Fibroblast of peridontal ligament (primary cell): ENCODE data around the gene RHBDL3.
"Not testable (repeated sequence)": the region's sequence is repeated elsewhere in the genome, so short reads cannot be mapped to it uniquely, and the experiment has no call there.

Source experiments
- DNase-seq: peaks from one replicate; pipeline ENCODE4 v3.0.0-alpha.2; 2010; ENCODE audit errors: extremely low read depth

The RHBDL3 gene, protein sequence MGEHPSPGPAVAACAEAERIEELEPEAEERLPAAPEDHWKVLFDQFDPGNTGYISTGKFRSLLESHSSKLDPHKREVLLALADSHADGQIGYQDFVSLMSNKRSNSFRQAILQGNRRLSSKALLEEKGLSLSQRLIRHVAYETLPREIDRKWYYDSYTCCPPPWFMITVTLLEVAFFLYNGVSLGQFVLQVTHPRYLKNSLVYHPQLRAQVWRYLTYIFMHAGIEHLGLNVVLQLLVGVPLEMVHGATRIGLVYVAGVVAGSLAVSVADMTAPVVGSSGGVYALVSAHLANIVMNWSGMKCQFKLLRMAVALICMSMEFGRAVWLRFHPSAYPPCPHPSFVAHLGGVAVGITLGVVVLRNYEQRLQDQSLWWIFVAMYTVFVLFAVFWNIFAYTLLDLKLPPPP

DNA sequence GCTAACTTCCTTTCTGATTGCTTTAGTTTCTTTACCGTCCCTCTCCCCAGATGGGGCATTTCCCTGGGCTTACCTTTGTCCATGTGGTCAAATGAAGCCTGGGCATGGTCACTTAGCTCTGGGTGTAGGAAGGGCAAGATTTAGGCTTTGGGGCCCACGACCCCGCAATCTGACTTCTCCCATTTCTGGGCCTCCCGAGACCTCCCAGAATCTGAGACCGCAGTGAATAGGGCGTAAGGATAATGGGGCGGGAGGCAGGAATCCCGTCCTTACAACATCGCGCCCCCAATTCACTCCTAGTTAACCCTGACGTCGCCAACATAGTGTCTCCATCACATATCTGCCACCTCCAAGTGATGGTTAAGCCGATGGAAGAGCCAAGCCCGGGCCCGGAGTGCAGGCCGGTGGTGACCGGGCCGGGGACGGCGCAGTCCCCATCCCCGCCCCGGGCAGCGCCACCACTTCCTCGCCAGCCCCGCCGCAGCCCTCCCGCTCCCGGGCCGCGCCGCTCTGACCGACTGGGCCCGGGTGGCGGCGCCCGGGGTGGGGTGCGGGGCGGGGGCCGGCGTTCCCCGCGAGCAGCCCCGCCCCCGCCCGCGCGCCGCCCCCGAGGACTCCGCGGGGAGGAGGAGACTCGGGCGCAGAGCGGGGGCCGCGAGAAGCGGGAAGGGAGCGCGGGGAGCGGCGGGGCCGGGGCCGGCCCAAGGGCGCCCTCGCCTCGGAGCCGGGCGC lies at the start of gene RHBDL3:
Gene RHBDL3 (plus strand): TSS at position 641 of the 732 bp plus-strand sequence. CDS start 358 bp downstream, outside the sequence.
- no peak for DNase-seq

GRCh38 chr17:32222621-32223020 lies 43.0 kb upstream of the RHBDL3 start:
- DNase-seq, result no peak

- DNase-seq, result no peak
Measured at GRCh38 chr17:32223703-32224102, 41.9 kb upstream of the RHBDL3 start.

GRCh38 chr17:32226886-32227285 lies 38.7 kb upstream of the RHBDL3 start:
- DNase-seq, result no peak

DNA sequence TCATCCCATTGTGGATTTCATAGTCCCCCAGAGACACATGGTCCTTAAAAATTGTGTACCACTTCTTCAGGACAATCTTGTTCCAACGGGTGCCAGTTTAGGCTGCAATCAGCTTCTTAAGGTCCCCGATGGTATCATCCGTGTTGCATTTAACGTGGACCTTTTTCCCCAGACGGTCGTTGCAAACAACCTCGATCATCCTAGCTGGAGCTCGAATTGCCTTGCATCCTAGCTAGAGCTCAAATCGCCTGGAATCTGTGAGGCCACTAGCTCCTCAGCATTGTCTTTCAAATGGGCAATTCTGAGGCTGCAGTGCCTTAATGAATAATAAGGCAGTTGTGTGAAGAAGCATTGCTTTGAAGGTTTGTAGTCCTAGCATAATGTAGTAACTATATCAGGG lies 37.7 kb upstream of the RHBDL3 start:
- no peak for DNase-seq

DNA sequence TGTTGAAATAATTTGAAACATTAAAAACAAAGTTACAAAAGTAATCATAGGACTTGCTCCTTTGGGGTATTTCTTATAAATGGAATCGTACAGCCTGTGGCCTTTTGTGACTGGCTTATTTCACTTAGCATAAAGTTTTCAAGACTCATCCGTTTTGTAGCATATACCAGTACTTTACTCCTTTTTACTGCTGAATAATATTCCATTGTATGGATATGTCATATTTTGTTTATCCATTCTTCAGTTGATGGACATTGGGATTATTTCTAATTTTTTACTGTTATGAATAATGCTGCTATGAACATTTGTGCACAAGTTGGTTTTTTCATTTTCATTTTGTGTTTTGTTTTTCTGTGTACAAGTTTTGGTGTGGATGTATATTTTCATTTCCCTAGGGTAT lies 30.0 kb upstream of the RHBDL3 start:
- no peak for DNase-seq

- no peak for DNase-seq
Measured at GRCh38 chr17:32239456-32239855, 26.2 kb upstream of the RHBDL3 start.

DNA sequence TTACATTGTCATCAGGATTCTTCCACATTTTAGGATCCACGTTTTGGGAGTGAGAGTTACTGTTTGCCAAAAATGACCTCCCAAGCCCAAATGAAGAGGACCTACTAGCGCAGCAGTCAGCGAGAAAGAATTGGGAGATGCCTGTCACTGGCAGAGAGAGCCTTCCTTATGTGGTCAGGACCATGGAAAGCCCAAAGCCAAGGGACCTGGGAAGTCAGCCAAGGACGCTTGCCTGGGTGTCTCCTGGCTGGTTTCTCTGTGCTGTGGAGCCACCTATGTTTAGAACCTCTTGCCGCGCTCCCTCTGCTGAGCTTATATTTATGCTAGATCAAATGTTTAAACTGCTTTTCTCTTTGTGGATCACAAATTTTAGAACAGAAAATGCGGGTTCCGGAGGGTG lies 24.9 kb upstream of the RHBDL3 start:
- DNase-seq, result peak; percentile 10

GRCh38 chr17:32241640-32242039 lies 24.0 kb upstream of the RHBDL3 start:
- DNase-seq, result no peak

- DNase-seq, result no peak
Measured at GRCh38 chr17:32249475-32249874, 16.2 kb upstream of the RHBDL3 start.

DNA sequence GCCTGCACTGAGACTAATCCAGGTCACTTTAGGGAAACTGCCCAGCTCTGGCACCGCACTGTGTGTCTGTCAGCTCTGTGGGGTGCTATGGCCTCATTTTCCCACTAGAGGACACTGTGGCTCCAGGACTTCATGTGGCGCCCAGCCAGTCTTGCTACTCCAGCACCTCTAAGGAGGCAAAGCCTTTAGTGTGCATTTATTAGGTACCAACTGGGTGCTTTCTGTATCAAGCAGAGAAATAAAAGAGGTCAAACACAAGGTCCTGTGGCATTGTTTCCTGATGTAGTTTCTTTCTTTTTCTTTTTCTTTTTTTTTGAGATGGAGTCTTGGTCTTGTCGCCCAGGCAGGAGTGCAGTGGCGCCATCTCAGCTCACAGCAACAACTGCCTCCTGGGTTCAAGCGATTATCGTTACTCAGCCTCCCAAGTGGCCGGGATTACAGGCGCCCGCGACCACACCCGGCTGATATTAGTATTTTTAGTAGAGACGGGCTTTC lies 12.5 kb upstream of the RHBDL3 start:
- DNase-seq, result peak; percentile 75

- DNase-seq, result peak; percentile 33
Measured at GRCh38 chr17:32256012-32256700, 9.5 kb upstream of the RHBDL3 start.

GRCh38 chr17:32256701-32257019 lies 9.0 kb upstream of the RHBDL3 start:
- no peak for DNase-seq

DNA sequence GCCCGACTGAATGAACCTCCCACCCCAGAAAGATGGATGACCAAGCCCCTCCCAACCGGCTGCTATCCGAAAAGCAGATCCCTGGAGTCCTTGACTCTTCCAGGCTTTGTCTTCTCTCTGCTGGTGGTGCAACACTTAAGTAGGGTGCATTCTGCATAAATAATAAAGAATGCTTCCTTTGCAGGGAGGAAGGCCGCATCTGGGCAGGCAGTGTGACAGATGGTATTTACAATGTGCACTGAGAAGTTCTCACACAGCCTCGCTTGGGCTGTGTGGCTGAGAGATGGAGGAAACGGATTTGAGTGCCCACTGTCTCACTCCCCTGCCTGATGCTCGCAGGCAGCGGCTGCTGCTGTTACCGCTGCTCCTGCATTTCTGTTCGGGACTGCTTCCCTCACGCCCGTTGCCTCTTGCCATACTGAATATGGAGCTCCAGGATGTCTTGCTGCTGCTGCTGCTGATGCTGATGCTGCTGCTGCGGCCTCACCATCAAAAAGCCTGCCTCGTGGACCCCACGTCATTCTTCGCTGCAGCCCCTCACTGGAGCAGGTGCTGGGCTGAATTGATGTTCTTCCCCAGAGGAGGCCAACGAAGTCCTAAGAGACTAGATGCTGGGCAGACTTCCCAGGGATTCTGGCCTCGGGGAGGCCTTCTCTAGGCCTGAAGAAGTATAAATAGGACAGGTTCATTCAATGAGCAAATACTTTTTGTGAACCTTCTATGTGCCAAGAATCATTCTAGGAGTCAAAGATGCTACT lies 7.1 kb upstream of the RHBDL3 start:
- no peak for DNase-seq

- DNase-seq, result peak; percentile 75
Measured at GRCh38 chr17:32259586-32259985, 6.0 kb upstream of the RHBDL3 start.

DNA sequence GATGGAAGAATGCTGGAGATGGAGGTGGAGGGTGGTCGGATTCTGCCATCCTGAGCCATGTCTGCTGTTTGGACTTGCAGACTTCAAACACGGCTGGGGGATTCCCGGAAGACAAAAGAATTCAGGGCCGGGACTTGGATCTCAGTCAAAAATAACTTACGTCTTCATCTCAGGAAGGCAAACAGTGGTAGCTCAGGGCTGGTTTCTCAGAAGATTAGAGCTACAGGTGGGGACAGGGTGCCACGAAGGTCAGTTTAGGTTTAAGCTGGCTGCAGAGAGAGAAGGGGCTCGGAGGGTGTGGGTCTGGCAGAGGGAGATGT lies 4.3 kb upstream of the RHBDL3 start:
- DNase-seq, result no peak

DNA sequence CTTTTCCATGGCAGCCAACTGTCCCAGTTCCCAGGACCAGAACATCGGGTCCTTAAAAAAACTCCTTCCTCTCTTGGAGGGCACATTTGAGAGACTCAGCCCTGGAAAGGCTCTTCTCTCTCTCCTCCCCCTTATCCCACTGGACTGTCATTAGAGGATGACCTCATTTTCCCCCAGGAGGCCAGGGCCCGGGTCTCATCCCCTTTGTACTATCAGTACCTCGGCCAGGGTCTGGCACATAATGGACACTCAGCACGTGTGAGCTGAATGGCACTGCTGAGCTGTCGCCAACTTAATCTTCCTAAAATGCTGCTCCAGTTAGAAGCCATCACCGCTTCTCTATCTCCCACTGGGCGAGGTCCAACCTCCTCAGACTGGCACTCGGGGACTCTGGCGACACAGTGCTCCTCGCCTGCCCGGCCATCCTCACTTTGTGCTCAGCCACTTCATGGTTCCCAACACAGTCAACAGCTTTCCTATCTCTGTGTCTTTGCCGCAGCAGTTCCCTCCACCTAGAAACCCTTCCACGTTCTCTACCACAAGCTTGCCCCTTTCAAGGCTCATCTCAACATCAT lies 3.6 kb upstream of the RHBDL3 start:
- DNase-seq, result no peak

GRCh38 chr17:32263515-32263914 lies 2.1 kb upstream of the RHBDL3 start:
- DNase-seq, result not testable (repeated sequence)

DNA sequence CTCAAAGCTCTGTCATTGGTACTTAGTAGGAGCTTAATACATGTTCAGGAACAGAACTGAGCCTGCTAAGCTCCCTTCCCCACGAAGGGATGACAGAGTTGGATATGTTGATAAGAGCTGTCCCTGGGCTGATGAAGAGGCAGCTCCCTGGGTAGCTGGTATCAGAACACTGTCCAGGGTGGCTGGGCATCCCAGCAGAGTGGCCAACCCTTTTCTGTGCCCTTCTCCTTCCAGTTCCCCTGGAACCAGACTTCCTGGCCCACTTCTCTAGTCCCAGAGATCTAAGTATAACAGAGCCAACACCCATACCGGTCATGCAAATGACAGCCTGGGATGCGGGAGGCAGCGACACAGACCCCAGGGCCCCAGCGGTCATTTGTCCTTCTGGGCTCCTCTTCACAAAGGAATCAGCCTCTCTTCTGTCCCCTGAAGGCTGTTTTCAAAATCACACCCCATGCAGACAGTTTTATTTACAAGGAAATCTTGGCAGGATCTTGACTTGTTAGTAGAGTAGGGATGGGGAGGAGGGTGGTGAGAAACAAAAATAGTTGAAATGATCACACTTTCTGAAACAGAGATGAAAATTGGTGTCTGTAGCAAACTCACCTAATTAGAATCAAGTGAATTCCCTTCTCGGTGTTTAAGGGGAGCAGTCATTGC lies 1.4 kb upstream of the RHBDL3 start:
- no peak for DNase-seq

DNA sequence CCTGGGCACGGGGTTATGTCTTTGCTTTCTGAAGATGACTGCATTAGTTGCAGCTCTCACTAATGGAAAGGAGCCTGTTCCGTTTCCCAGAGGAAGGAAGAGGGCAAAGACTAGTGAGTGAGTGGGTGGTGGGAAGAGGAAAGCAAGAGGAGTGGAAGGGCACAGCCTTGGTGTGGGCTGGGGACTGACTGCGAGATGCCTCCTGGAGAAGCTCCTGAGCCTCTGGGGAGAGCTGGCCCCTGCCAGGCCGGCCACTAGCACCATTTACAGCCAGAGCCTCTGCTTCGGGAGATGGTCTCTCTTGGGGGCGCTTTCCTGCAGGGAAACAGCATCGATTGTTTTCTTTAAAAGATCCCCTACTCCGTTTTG lies 825 bp upstream of the RHBDL3 start:
- DNase-seq, result no peak

DNA sequence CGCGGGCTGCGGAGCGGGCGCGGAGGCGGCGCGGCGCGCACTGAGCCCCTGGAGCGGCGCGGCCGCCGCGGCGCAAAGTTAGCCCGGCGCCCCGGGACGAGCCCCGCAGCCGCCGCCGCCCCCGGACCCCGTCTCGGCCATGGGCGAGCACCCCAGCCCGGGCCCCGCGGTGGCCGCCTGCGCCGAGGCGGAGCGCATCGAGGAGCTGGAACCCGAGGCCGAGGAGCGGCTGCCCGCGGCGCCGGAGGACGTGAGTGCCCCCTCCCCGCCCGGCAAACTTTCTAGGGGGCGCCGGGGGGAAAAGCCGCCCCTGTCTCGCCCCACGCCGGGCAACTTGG lies 388 bp downstream of the RHBDL3 start:
- DNase-seq, result no peak
